Measurements from ENCODE around the gene OCSTAMP. TPM values are rescaled to one million over a fixed set of nuclear protein-coding genes. Genes with fewer than 3 reads are reported as not detected.

The OCSTAMP gene
- total RNA-seq, 2 experiments from 2014 or later = not detected

DNA sequence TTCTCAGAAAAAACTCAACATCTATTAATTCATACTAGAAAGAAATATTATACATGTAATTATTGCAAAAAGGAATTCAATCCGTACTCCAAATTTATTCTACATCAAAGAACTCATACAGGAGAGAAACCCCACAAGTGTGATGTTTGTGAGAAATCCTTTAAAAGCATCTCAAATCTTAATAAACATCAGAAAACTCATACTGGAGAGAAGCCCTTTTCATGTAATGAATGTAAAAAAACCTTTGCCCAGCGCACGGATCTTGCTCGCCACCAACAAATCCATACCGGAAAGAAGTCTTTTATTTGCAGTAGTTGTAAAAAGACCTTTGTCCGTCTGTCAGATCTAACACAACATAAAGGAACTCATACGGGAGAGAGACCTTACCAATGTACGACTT is 59.1 kb downstream of the OCSTAMP start:
- Mint-ChIP-seq H3K9me3 (no peaks in the 10 kb centered on the region), H3K4me1 (ENCODE audit: low read depth) (no peaks in the 10 kb centered on the region), H3K4me3 (no peak overlapping the region), H3K36me3 (ENCODE audit: low read depth) (no peaks in the 10 kb centered on the region), H3K27me3 (peaks cover 72% of the 10 kb centered on the region), H3K27ac (no peak overlapping the region)
- H3K27ac ChIP-seq (ENCODE audit: low read depth in 1 of 2, low read length in 2 of 2) = no peak overlapping the region
- H3K4me3 ChIP-seq (ENCODE audit: low read length) = no peak overlapping the region
- CTCF ChIA-PET = no interaction called here
- ATAC-seq (ENCODE audit: poor library complexity) (no peak), DNase-seq (no peak)
- H3K9me3 ChIP-seq (ENCODE audit: control insufficient read depth in 1 of 2, insufficient read depth in 1 of 2, low read length in 2 of 2) = no peaks in the 10 kb centered on the region
- intact Hi-C loops (cut with DNase I, micrococcal nuclease) = no loop called here
- TF ChIP-seq, protein P1, sequence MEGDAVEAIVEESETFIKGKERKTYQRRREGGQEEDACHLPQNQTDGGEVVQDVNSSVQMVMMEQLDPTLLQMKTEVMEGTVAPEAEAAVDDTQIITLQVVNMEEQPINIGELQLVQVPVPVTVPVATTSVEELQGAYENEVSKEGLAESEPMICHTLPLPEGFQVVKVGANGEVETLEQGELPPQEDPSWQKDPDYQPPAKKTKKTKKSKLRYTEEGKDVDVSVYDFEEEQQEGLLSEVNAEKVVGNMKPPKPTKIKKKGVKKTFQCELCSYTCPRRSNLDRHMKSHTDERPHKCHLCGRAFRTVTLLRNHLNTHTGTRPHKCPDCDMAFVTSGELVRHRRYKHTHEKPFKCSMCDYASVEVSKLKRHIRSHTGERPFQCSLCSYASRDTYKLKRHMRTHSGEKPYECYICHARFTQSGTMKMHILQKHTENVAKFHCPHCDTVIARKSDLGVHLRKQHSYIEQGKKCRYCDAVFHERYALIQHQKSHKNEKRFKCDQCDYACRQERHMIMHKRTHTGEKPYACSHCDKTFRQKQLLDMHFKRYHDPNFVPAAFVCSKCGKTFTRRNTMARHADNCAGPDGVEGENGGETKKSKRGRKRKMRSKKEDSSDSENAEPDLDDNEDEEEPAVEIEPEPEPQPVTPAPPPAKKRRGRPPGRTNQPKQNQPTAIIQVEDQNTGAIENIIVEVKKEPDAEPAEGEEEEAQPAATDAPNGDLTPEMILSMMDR (IDR thresholded peaks at IDR 0.05) = no peak
- H3K4me1 ChIP-seq (ENCODE audit: insufficient read depth, low read length) = no peaks in the 10 kb centered on the region
- no peaks in the 10 kb centered on the region for H3K36me3 ChIP-seq (ENCODE audit: insufficient read depth, low read length)
- peaks cover 0 to 27% of the 10 kb centered on the region in 2 experiments for H3K27me3 ChIP-seq (ENCODE audit: control insufficient read depth in 1 of 2, insufficient read depth in 2 of 2, low read length in 2 of 2)
- POLR2A ChIA-PET = no interaction called here

Other genes starting within 250 kb of the OCSTAMP start
- not detected for gene CDH22, start 242.2 kb downstream of the OCSTAMP start, total RNA-seq
- 10 to 100 TPM; 85.6 TPM for gene ELMO2, start 144.0 kb downstream of the OCSTAMP start, total RNA-seq
- under 1 TPM; 0.19 to 0.28 TPM for gene ZNF334, start 37.1 kb downstream of the OCSTAMP start, total RNA-seq
- under 1 TPM in 1 of 2 experiments, not detected in 1; 0.28 TPM for gene SLC13A3, start 100.8 kb upstream of the OCSTAMP start, total RNA-seq
- gene TP53RK, start 138.8 kb upstream of the OCSTAMP start, total RNA-seq = 1 to 10 TPM; 3.9 to 4.5 TPM
- not detected for gene SLC2A10, start 159.0 kb upstream of the OCSTAMP start, total RNA-seq

All from CD4-positive, alpha-beta T cell (primary cell).